Measurements from ENCODE around the gene PPP1R7. TPM values are rescaled to one million over a fixed set of nuclear protein-coding genes. Genes with fewer than 3 reads are reported as not detected.

Gene PPP1R7
- total RNA-seq, 2 experiments from 2014 or later, result 91.2 to 93.8 TPM

GRCh38 chr2:241204010-241204384, 53.7 kb downstream of the PPP1R7 start:
- CTCF ChIA-PET, result no interaction called here
- no peak for DNase-seq
- no peak overlapping the region for H3K27ac Mint-ChIP-seq
- no peaks in the 10 kb centered on the region for H3K9me3 Mint-ChIP-seq
- no peaks in the 10 kb centered on the region for H3K27me3 Mint-ChIP-seq (ENCODE audit: low read depth)
- no peaks in the 10 kb centered on the region for H3K36me3 Mint-ChIP-seq (ENCODE audit: low read depth)
- intact Hi-C loops (cut with micrococcal nuclease), result no loop called here
- H3K4me1 Mint-ChIP-seq (ENCODE audit: low read depth), result no peaks in the 10 kb centered on the region
- H3K4me3 Mint-ChIP-seq, result no peak overlapping the region

- H3K27ac Mint-ChIP-seq, result no peak overlapping the region
- H3K4me3 Mint-ChIP-seq, result no peak overlapping the region
- H3K9me3 Mint-ChIP-seq, result no peaks in the 10 kb centered on the region
- H3K27me3 Mint-ChIP-seq (ENCODE audit: low read depth), result no peaks in the 10 kb centered on the region
- no peaks in the 10 kb centered on the region for H3K4me1 Mint-ChIP-seq (ENCODE audit: low read depth)
- intact Hi-C loops (cut with micrococcal nuclease), result no loop called here
- no peaks in the 10 kb centered on the region for H3K36me3 Mint-ChIP-seq (ENCODE audit: low read depth)
- DNase-seq, result no peak
- CTCF ChIA-PET, result no interaction called here
These were observed 54.2 kb downstream of the PPP1R7 start for GRCh38 chr2:241204490-241204889.

- no peaks in the 10 kb centered on the region for H3K36me3 Mint-ChIP-seq (ENCODE audit: low read depth)
- no peaks in the 10 kb centered on the region for H3K9me3 Mint-ChIP-seq
- no peak for DNase-seq
- no peaks in the 10 kb centered on the region for H3K4me1 Mint-ChIP-seq (ENCODE audit: low read depth)
- CTCF ChIA-PET, result no interaction called here
- intact Hi-C loops (cut with micrococcal nuclease), result no loop called here
- H3K4me3 Mint-ChIP-seq, result no peak overlapping the region
- no peak overlapping the region for H3K27ac Mint-ChIP-seq
- no peaks in the 10 kb centered on the region for H3K27me3 Mint-ChIP-seq (ENCODE audit: low read depth)
These were observed 54.8 kb downstream of the PPP1R7 start for GRCh38 chr2:241205086-241205485.

- no peaks in the 10 kb centered on the region for H3K4me1 Mint-ChIP-seq (ENCODE audit: low read depth)
- no peak overlapping the region for H3K4me3 Mint-ChIP-seq
These were observed 56.9 kb downstream of the PPP1R7 start for GRCh38 chr2:241207151-241207550.

GRCh38 chr2:241207641-241208040, 57.4 kb downstream of the PPP1R7 start:
- CTCF ChIA-PET, result interaction anchor here (1.3 kb wide), 1 partner anchor 9 kb away, joined by 3 read pairs; no protein-coding TSS in a partner anchor
- no peak for DNase-seq
- Mint-ChIP-seq H3K9me3 (no peaks in the 10 kb centered on the region), H3K4me3 (no peak overlapping the region), H3K27ac (no peak overlapping the region), H3K27me3 (ENCODE audit: low read depth) (no peaks in the 10 kb centered on the region), H3K4me1 (ENCODE audit: low read depth) (no peaks in the 10 kb centered on the region), H3K36me3 (ENCODE audit: low read depth) (no peaks in the 10 kb centered on the region)
- intact Hi-C loops (cut with micrococcal nuclease), result no loop called here

More at GRCh38 chr2:241207151-241207550, 56.9 kb downstream of the PPP1R7 start:
- intact Hi-C loops (cut with micrococcal nuclease), result no loop called here
- no peaks in the 10 kb centered on the region for H3K36me3 Mint-ChIP-seq (ENCODE audit: low read depth)
- H3K27ac Mint-ChIP-seq, result no peak overlapping the region
- no peak for DNase-seq
- CTCF ChIA-PET, result interaction anchor here (1.3 kb wide), 1 partner anchor 8 kb away, joined by 3 read pairs; no protein-coding TSS in a partner anchor
- H3K9me3 Mint-ChIP-seq, result no peaks in the 10 kb centered on the region
- no peaks in the 10 kb centered on the region for H3K27me3 Mint-ChIP-seq (ENCODE audit: low read depth)

GRCh38 chr2:241208058-241208457, 57.8 kb downstream of the PPP1R7 start:
- DNase-seq, result no peak
- no peaks in the 10 kb centered on the region for H3K4me1 Mint-ChIP-seq (ENCODE audit: low read depth)
- no peak overlapping the region for H3K4me3 Mint-ChIP-seq
- H3K36me3 Mint-ChIP-seq (ENCODE audit: low read depth), result no peaks in the 10 kb centered on the region
- no peak overlapping the region for H3K27ac Mint-ChIP-seq
- H3K9me3 Mint-ChIP-seq, result no peaks in the 10 kb centered on the region
- intact Hi-C loops (cut with micrococcal nuclease), result no loop called here
- no peaks in the 10 kb centered on the region for H3K27me3 Mint-ChIP-seq (ENCODE audit: low read depth)
- CTCF ChIA-PET, result interaction anchor here (1.3 kb wide), 1 partner anchor 9 kb away, joined by 3 read pairs; no protein-coding TSS in a partner anchor

GRCh38 chr2:241209271-241209670, 59.0 kb downstream of the PPP1R7 start:
- Mint-ChIP-seq H3K4me1 (ENCODE audit: low read depth) (no peaks in the 10 kb centered on the region), H3K27me3 (ENCODE audit: low read depth) (no peaks in the 10 kb centered on the region), H3K4me3 (no peak overlapping the region), H3K27ac (no peak overlapping the region), H3K9me3 (no peaks in the 10 kb centered on the region), H3K36me3 (ENCODE audit: low read depth) (no peaks in the 10 kb centered on the region)
- intact Hi-C loops (cut with micrococcal nuclease), result no loop called here
- CTCF ChIA-PET, result no interaction called here
- DNase-seq, result no peak

- Mint-ChIP-seq H3K9me3 (no peaks in the 10 kb centered on the region), H3K4me1 (ENCODE audit: low read depth) (no peaks in the 10 kb centered on the region), H3K36me3 (ENCODE audit: low read depth) (no peaks in the 10 kb centered on the region), H3K4me3 (no peak overlapping the region), H3K27ac (no peak overlapping the region), H3K27me3 (ENCODE audit: low read depth) (no peaks in the 10 kb centered on the region)
- CTCF ChIA-PET, result no interaction called here
- intact Hi-C loops (cut with micrococcal nuclease), result loop anchor here (10.0 kb wide), 1 partner anchor 356 kb away; no protein-coding TSS in a partner anchor
- DNase-seq, result no peak
These were observed 61.0 kb downstream of the PPP1R7 start for GRCh38 chr2:241211276-241211675.

- Mint-ChIP-seq H3K27me3 (ENCODE audit: low read depth) (no peaks in the 10 kb centered on the region), H3K9me3 (no peaks in the 10 kb centered on the region), H3K4me1 (ENCODE audit: low read depth) (no peaks in the 10 kb centered on the region), H3K4me3 (no peak overlapping the region), H3K27ac (no peak overlapping the region), H3K36me3 (ENCODE audit: low read depth) (no peaks in the 10 kb centered on the region)
- intact Hi-C loops (cut with micrococcal nuclease), result loop anchor here (10.0 kb wide), 1 partner anchor 358 kb away; no protein-coding TSS in a partner anchor
- CTCF ChIA-PET, result no interaction called here
- no peak for DNase-seq
These were observed 62.8 kb downstream of the PPP1R7 start for GRCh38 chr2:241213041-241213440.

- H3K4me1 Mint-ChIP-seq (ENCODE audit: low read depth), result peaks cover 2% of the 10 kb centered on the region
- H3K27ac Mint-ChIP-seq, result no peak overlapping the region
- no peak overlapping the region for H3K4me3 Mint-ChIP-seq
- CTCF ChIA-PET, result no interaction called here
- intact Hi-C loops (cut with micrococcal nuclease), result loop anchor here (10.0 kb wide), 1 partner anchor 359 kb away; no protein-coding TSS in a partner anchor
- no peaks in the 10 kb centered on the region for H3K27me3 Mint-ChIP-seq (ENCODE audit: low read depth)
- no peak for DNase-seq
- H3K36me3 Mint-ChIP-seq (ENCODE audit: low read depth), result no peaks in the 10 kb centered on the region
- no peaks in the 10 kb centered on the region for H3K9me3 Mint-ChIP-seq
These were observed 63.3 kb downstream of the PPP1R7 start for GRCh38 chr2:241213567-241213966.

- Mint-ChIP-seq H3K4me3 (no peak overlapping the region), H3K27ac (no peak overlapping the region), H3K9me3 (no peaks in the 10 kb centered on the region), H3K36me3 (ENCODE audit: low read depth) (no peaks in the 10 kb centered on the region), H3K27me3 (ENCODE audit: low read depth) (peaks cover 6% of the 10 kb centered on the region), H3K4me1 (ENCODE audit: low read depth) (peaks cover 7% of the 10 kb centered on the region)
- DNase-seq, result no peak
- CTCF ChIA-PET, result no interaction called here
- intact Hi-C loops (cut with micrococcal nuclease), result loop anchor here (10.0 kb wide), 1 partner anchor 359 kb away; no protein-coding TSS in a partner anchor
These were observed 63.9 kb downstream of the PPP1R7 start for GRCh38 chr2:241214209-241214608.

- DNase-seq, result no peak
- Mint-ChIP-seq H3K36me3 (ENCODE audit: low read depth) (no peaks in the 10 kb centered on the region), H3K27me3 (ENCODE audit: low read depth) (peaks cover 8% of the 10 kb centered on the region), H3K9me3 (no peaks in the 10 kb centered on the region), H3K4me1 (ENCODE audit: low read depth) (peaks cover 8% of the 10 kb centered on the region), H3K4me3 (no peak overlapping the region), H3K27ac (no peak overlapping the region)
- intact Hi-C loops (cut with micrococcal nuclease), result loop anchor here (10.0 kb wide), 1 partner anchor 360 kb away; no protein-coding TSS in a partner anchor
- CTCF ChIA-PET, result no interaction called here
These were observed 64.5 kb downstream of the PPP1R7 start for GRCh38 chr2:241214766-241215165.

GRCh38 chr2:241215421-241215820, 65.2 kb downstream of the PPP1R7 start:
- Mint-ChIP-seq H3K4me1 (ENCODE audit: low read depth) (peaks cover 8% of the 10 kb centered on the region), H3K9me3 (no peaks in the 10 kb centered on the region), H3K27me3 (ENCODE audit: low read depth) (peaks cover 9% of the 10 kb centered on the region), H3K27ac (no peak overlapping the region), H3K4me3 (no peak overlapping the region), H3K36me3 (ENCODE audit: low read depth) (no peaks in the 10 kb centered on the region)
- intact Hi-C loops (cut with micrococcal nuclease), result loop anchor here (10.0 kb wide), 1 partner anchor 361 kb away; no protein-coding TSS in a partner anchor
- no peak for DNase-seq
- CTCF ChIA-PET, result no interaction called here
